Mucosa of rectum (tissue), 2 donors: ENCODE results near the gene NOXA1.
A peak's percentile ranks its signal among the peaks of the same experiment; 100 is the strongest.

ENCODE experiments used
- H3K27ac ChIP-seq, 2 donors: one replicate each; pipeline ENCODE4 v1.7.0; 2013; ENCODE audit warnings: inconsistent platforms in 2 of 2, low read depth in 2 of 2, low read length in 2 of 2
- H3K27me3 ChIP-seq, 2 donors: one replicate each; pipeline ENCODE4 v1.7.0; 2013; ENCODE audit warnings: low read length in 2 of 2; ENCODE audit not compliant: control insufficient read depth in 2 of 2, insufficient read depth in 2 of 2
- H3K36me3 ChIP-seq, 2 donors: one replicate each; pipeline ENCODE4 v1.7.0; 2013; ENCODE audit warnings: low read length in 2 of 2; ENCODE audit not compliant: control insufficient read depth in 2 of 2, insufficient read depth in 2 of 2
- H3K4me1 ChIP-seq, 2 donors: one replicate each; pipeline ENCODE4 v1.7.0; 2013; ENCODE audit warnings: low read length in 2 of 2, mild to moderate bottlenecking in 1 of 2; ENCODE audit not compliant: control insufficient read depth in 2 of 2, insufficient read depth in 2 of 2
- H3K4me3 ChIP-seq, 2 donors: one replicate each; pipeline ENCODE4 v1.7.0; 2013; ENCODE audit warnings: low read length in 2 of 2
- H3K9ac ChIP-seq, 2 donors: one replicate each; pipeline ENCODE4 v1.7.0; 2013; ENCODE audit warnings: low read length in 2 of 2, low read depth in 1 of 2, mild to moderate bottlenecking in 1 of 2
- H3K9me3 ChIP-seq, 2 donors: one replicate each; pipeline ENCODE4 v1.7.0; 2013; ENCODE audit warnings: low read length in 2 of 2; ENCODE audit not compliant: control insufficient read depth in 2 of 2
- donor health status: healthy.
- donor health status: Normal muscosa, but diverticular disease.

NOXA1 gene

GRCh38 chr9:137396227-137396626 is 27.0 kb upstream of the NOXA1 start:
- peaks cover 0 to 4% of the 10 kb centered on the region in 2 donors for H3K36me3 ChIP-seq
- no peak overlapping the region for H3K9ac ChIP-seq
- H3K27me3 ChIP-seq = no peaks in the 10 kb centered on the region
- H3K4me1 ChIP-seq = peaks cover 0 to 9% of the 10 kb centered on the region in 2 donors
- H3K27ac ChIP-seq = no peak overlapping the region
- H3K9me3 ChIP-seq = no peaks in the 10 kb centered on the region
- no peak overlapping the region for H3K4me3 ChIP-seq

GRCh38 chr9:137396634-137397367 is 26.4 kb upstream of the NOXA1 start:
- Histone ChIP-seq H3K36me3 (peaks cover 0 to 6% of the 10 kb centered on the region in 2 donors), H3K27ac (no peak overlapping the region), H3K9ac (no peak overlapping the region), H3K4me3 (no peak overlapping the region), H3K9me3 (no peaks in the 10 kb centered on the region), H3K4me1 (peaks cover 0 to 8% of the 10 kb centered on the region in 2 donors), H3K27me3 (no peaks in the 10 kb centered on the region)

GRCh38 chr9:137397675-137398423 is 25.3 kb upstream of the NOXA1 start:
- H3K27ac ChIP-seq = no peak overlapping the region
- peaks cover 0 to 8% of the 10 kb centered on the region in 2 donors for H3K4me1 ChIP-seq
- H3K27me3 ChIP-seq = no peaks in the 10 kb centered on the region
- peaks cover 0 to 10% of the 10 kb centered on the region in 2 donors for H3K36me3 ChIP-seq
- H3K4me3 ChIP-seq = no peak overlapping the region
- H3K9ac ChIP-seq = no peak overlapping the region
- H3K9me3 ChIP-seq = no peaks in the 10 kb centered on the region

- H3K36me3 ChIP-seq = peaks cover 0 to 10% of the 10 kb centered on the region in 2 donors
- H3K4me1 ChIP-seq = peaks cover 0 to 8% of the 10 kb centered on the region in 2 donors
- H3K4me3 ChIP-seq = no peak overlapping the region
- H3K9ac ChIP-seq = no peak overlapping the region
- H3K27me3 ChIP-seq = no peaks in the 10 kb centered on the region
- no peaks in the 10 kb centered on the region for H3K9me3 ChIP-seq
- no peak overlapping the region for H3K27ac ChIP-seq
These were observed 24.4 kb upstream of the NOXA1 start for GRCh38 chr9:137398561-137399468.

- Histone ChIP-seq H3K4me1 (peaks cover 14 to 16% of the 10 kb centered on the region in 2 donors), H3K27me3 (no peaks in the 10 kb centered on the region), H3K4me3 (no peak overlapping the region), H3K36me3 (peaks cover 0 to 8% of the 10 kb centered on the region in 2 donors), H3K27ac (no peak overlapping the region), H3K9ac (no peak overlapping the region), H3K9me3 (no peaks in the 10 kb centered on the region)
These were observed 20.4 kb upstream of the NOXA1 start for GRCh38 chr9:137402746-137403145.

- H3K4me3 ChIP-seq = no peak overlapping the region
- no peaks in the 10 kb centered on the region for H3K9me3 ChIP-seq
- peaks cover 0 to 8% of the 10 kb centered on the region in 2 donors for H3K36me3 ChIP-seq
- no peak overlapping the region for H3K27ac ChIP-seq
- H3K27me3 ChIP-seq = no peaks in the 10 kb centered on the region
- no peak overlapping the region for H3K9ac ChIP-seq
- peaks cover 14 to 16% of the 10 kb centered on the region in 2 donors for H3K4me1 ChIP-seq
These were observed 19.9 kb upstream of the NOXA1 start for GRCh38 chr9:137403269-137403668.

- H3K4me1 ChIP-seq = peaks cover 9 to 14% of the 10 kb centered on the region in 2 donors
- no peaks in the 10 kb centered on the region for H3K9me3 ChIP-seq
- peaks cover 0 to 6% of the 10 kb centered on the region in 2 donors for H3K36me3 ChIP-seq
- H3K4me3 ChIP-seq = no peak overlapping the region
- H3K9ac ChIP-seq = no peak overlapping the region
- H3K27ac ChIP-seq = no peak overlapping the region
- no peaks in the 10 kb centered on the region for H3K27me3 ChIP-seq
These were observed 18.1 kb upstream of the NOXA1 start for GRCh38 chr9:137404961-137405567.

- H3K36me3 ChIP-seq = peaks cover 0 to 6% of the 10 kb centered on the region in 2 donors
- no peak overlapping the region for H3K9ac ChIP-seq
- no peak overlapping the region for H3K4me3 ChIP-seq
- no peaks in the 10 kb centered on the region for H3K9me3 ChIP-seq
- H3K27ac ChIP-seq = no peak overlapping the region
- H3K4me1 ChIP-seq = peaks cover 9 to 14% of the 10 kb centered on the region in 2 donors
- no peaks in the 10 kb centered on the region for H3K27me3 ChIP-seq
These were observed 17.5 kb upstream of the NOXA1 start for GRCh38 chr9:137405677-137406081.

GRCh38 chr9:137406085-137406760 is 17.0 kb upstream of the NOXA1 start:
- H3K9me3 ChIP-seq = no peaks in the 10 kb centered on the region
- H3K9ac ChIP-seq = peak overlapping the region in 1 of 2 donors; percentile 57
- peak overlapping the region in 1 of 2 donors; percentile 42 for H3K27ac ChIP-seq
- H3K27me3 ChIP-seq = no peaks in the 10 kb centered on the region
- H3K36me3 ChIP-seq = peaks cover 0 to 6% of the 10 kb centered on the region in 2 donors
- peaks cover 13 to 14% of the 10 kb centered on the region in 2 donors for H3K4me1 ChIP-seq
- peak overlapping the region in 1 of 2 donors; percentile 48 for H3K4me3 ChIP-seq
